NOMO-1 (cell line): ENCODE data around the gene WFDC1.
"Not testable (repeated sequence)": the region's sequence is repeated elsewhere in the genome, so short reads cannot be mapped to it uniquely, and the experiment has no call there.

Experiments used
- DNase-seq, 2 experiments: peaks; one replicate each; lab custom pipeline; 2025; ENCODE audit not compliant: unreplicated experiment in 2 of 2; lab: John Stamatoyannopoulos, UW

WFDC1 gene

GRCh38 chr16:84324434-84325262, 30.0 kb downstream of the WFDC1 start:
- no peak for DNase-seq

- DNase-seq = no peak
Observed at GRCh38 chr16:84326545-84326944, 31.9 kb downstream of the WFDC1 start.

GRCh38 chr16:84327926-84328505, 33.3 kb downstream of the WFDC1 start:
- no peak for DNase-seq

- no peak for DNase-seq
Observed at GRCh38 chr16:84329016-84329415, 34.3 kb downstream of the WFDC1 start.

GRCh38 chr16:84329843-84330684, 35.4 kb downstream of the WFDC1 start:
- DNase-seq = no peak

GRCh38 chr16:84330685-84331050, 36.0 kb downstream of the WFDC1 start:
- no peak for DNase-seq

GRCh38 chr16:84331998-84332780, 37.5 kb downstream of the WFDC1 start:
- no peak for DNase-seq

- no peak for DNase-seq
Observed at GRCh38 chr16:84332975-84333684, 38.5 kb downstream of the WFDC1 start.

- DNase-seq = no peak
Observed at GRCh38 chr16:84334058-84334457, 39.4 kb downstream of the WFDC1 start.

- DNase-seq = no peak
Observed at GRCh38 chr16:84334482-84334881, 39.8 kb downstream of the WFDC1 start.

- not testable (repeated sequence) for DNase-seq
Observed at GRCh38 chr16:84337236-84337635, 42.6 kb downstream of the WFDC1 start.

- DNase-seq = no peak
Observed at GRCh38 chr16:84339311-84339710, 44.6 kb downstream of the WFDC1 start.

- DNase-seq = no peak
Observed at GRCh38 chr16:84339766-84340165, 45.1 kb downstream of the WFDC1 start.

- DNase-seq = no peak
Observed at GRCh38 chr16:84340325-84341040, 45.8 kb downstream of the WFDC1 start.

- DNase-seq = no peak
Observed at GRCh38 chr16:84341528-84342295, 47.0 kb downstream of the WFDC1 start.

GRCh38 chr16:84343800-84344199, 49.1 kb downstream of the WFDC1 start:
- DNase-seq = not testable (repeated sequence)

- no peak for DNase-seq
Observed at GRCh38 chr16:84344781-84345180, 50.1 kb downstream of the WFDC1 start.

- DNase-seq = no peak
Observed at GRCh38 chr16:84347161-84347560, 52.5 kb downstream of the WFDC1 start.

GRCh38 chr16:84348386-84348888, 53.8 kb downstream of the WFDC1 start:
- no peak for DNase-seq
